GM19043 (cell line): ENCODE measurements around the gene SORCS2.

Experiments
- ATAC-seq: cut with Tn5 transposase; IDR thresholded peaks from one replicate; pipeline ENCODE4 v1.9.1; 2021; ENCODE audit warnings: low read depth; ENCODE audit not compliant: unreplicated experiment

SORCS2 gene

GRCh38 chr4:7783541-7783940 is 591.2 kb downstream of the SORCS2 start:
- no peak for ATAC-seq

GRCh38 chr4:7784131-7784870 is 592.0 kb downstream of the SORCS2 start:
- no peak for ATAC-seq

GRCh38 chr4:7785017-7785416 is 592.7 kb downstream of the SORCS2 start:
- no peak for ATAC-seq

- ATAC-seq: no peak
Measured at GRCh38 chr4:7786040-7786439, 593.7 kb downstream of the SORCS2 start.

GRCh38 chr4:7786517-7786916 is 594.2 kb downstream of the SORCS2 start:
- ATAC-seq: no peak

- no peak for ATAC-seq
Measured at GRCh38 chr4:7787067-7787466, 594.7 kb downstream of the SORCS2 start.

- no peak for ATAC-seq
Measured at GRCh38 chr4:7787681-7788141, 595.4 kb downstream of the SORCS2 start.

GRCh38 chr4:7788193-7788592 is 595.9 kb downstream of the SORCS2 start:
- no peak for ATAC-seq

- ATAC-seq: no peak
Measured at GRCh38 chr4:7788694-7789425, 596.5 kb downstream of the SORCS2 start.

- no peak for ATAC-seq
Measured at GRCh38 chr4:7790023-7790422, 597.7 kb downstream of the SORCS2 start.

GRCh38 chr4:7790999-7791398 is 598.7 kb downstream of the SORCS2 start:
- ATAC-seq: no peak
